Activated CD4-positive, alpha-beta T cell treated with anti-CD3 and anti-CD28 coated beads for 4 hours (primary cell): ENCODE data around the gene ARL13B.
A peak's percentile ranks its signal among the peaks of the same experiment; 100 is the strongest.
"Not testable (repeated sequence)": the region's sequence is repeated elsewhere in the genome, so short reads cannot be mapped to it uniquely, and the experiment has no call there.

Source experiments
- DNase-seq, 2 donors: peaks; one replicate each; pipeline ENCODE4 v3.0.0-alpha.2; 2020

Gene ARL13B

GRCh38 chr3:94001827-94002495 lies 22.0 kb downstream of the ARL13B start:
- no peak for DNase-seq

GRCh38 chr3:94004301-94004910 lies 24.5 kb downstream of the ARL13B start:
- DNase-seq = peak in 1 of 2 donors; percentile 5

- no peak for DNase-seq
Observed at GRCh38 chr3:94008253-94008652, 28.3 kb downstream of the ARL13B start.

GRCh38 chr3:94009608-94010007 lies 29.7 kb downstream of the ARL13B start:
- no peak for DNase-seq

GRCh38 chr3:94011233-94011711 lies 31.3 kb downstream of the ARL13B start:
- no peak for DNase-seq

- no peak for DNase-seq
Observed at GRCh38 chr3:94012185-94012584, 32.2 kb downstream of the ARL13B start.

- no peak for DNase-seq
Observed at GRCh38 chr3:94015025-94015424, 35.1 kb downstream of the ARL13B start.

- DNase-seq = no peak
Observed at GRCh38 chr3:94019659-94020058, 39.7 kb downstream of the ARL13B start.

GRCh38 chr3:94020293-94020692 lies 40.3 kb downstream of the ARL13B start:
- no peak for DNase-seq

GRCh38 chr3:94024385-94024784 lies 44.4 kb downstream of the ARL13B start:
- DNase-seq = no peak

- DNase-seq = no peak
Observed at GRCh38 chr3:94026623-94027022, 46.7 kb downstream of the ARL13B start.

- no peak for DNase-seq
Observed at GRCh38 chr3:94028093-94028837, 48.3 kb downstream of the ARL13B start, which contains the start of gene STX19. STX19 (minus strand) TSS chr3:94028597; CDS start chr3:94015269, 13,328 bp downstream.

- no peak for DNase-seq
Observed at GRCh38 chr3:94036909-94037507, 57.1 kb downstream of the ARL13B start.

- DNase-seq = no peak
Observed at GRCh38 chr3:94043285-94043684, 63.3 kb downstream of the ARL13B start.

GRCh38 chr3:94044100-94044936 lies 64.4 kb downstream of the ARL13B start:
- DNase-seq = not testable (repeated sequence)

- DNase-seq = no peak
Observed at GRCh38 chr3:94046533-94046932, 66.6 kb downstream of the ARL13B start.

GRCh38 chr3:94049267-94049666 lies 69.3 kb downstream of the ARL13B start:
- no peak for DNase-seq

- no peak for DNase-seq
Observed at GRCh38 chr3:94050546-94050945, 70.6 kb downstream of the ARL13B start.

GRCh38 chr3:94061297-94061696 lies 81.3 kb downstream of the ARL13B start:
- no peak for DNase-seq

GRCh38 chr3:94062513-94063404 lies 82.8 kb downstream of the ARL13B start, which contains the start of the genes DHFR2 and NSUN3:
DHFR2 (minus strand) TSS chr3:94062916; CDS start chr3:94061511, 1,405 bp downstream.
NSUN3 (plus strand) TSS chr3:94063061; CDS start chr3:94063127, 66 bp downstream.
- DNase-seq = peak; percentile 78 to 80

- DNase-seq = no peak
Observed at GRCh38 chr3:94063496-94064119, 83.7 kb downstream of the ARL13B start.
